Measurements from ENCODE around the gene BFSP1. TPM values are rescaled to one million over a fixed set of nuclear protein-coding genes. Genes with fewer than 3 reads are reported as not detected.
A peak's percentile ranks its signal among the peaks of the same experiment; 100 is the strongest.

The BFSP1 gene
- polyA plus RNA-seq, 4 donors: 3.3 to 4.5 (median 4.0) TPM

GRCh38 chr20:17524560-17524959 lies 6.6 kb downstream of the BFSP1 start:
- no peak for DNase-seq (ENCODE audit: low read depth in 4 of 4, low spot score in 3 of 4)

- DNase-seq (ENCODE audit: low read depth in 4 of 4, low spot score in 3 of 4): no peak
Measured at GRCh38 chr20:17523326-17523725, 7.9 kb downstream of the BFSP1 start.

GRCh38 chr20:17522528-17522927 lies 8.7 kb downstream of the BFSP1 start:
- no peak for DNase-seq (ENCODE audit: low read depth in 4 of 4, low spot score in 3 of 4)

- DNase-seq (ENCODE audit: low read depth in 4 of 4, low spot score in 3 of 4): no peak
Measured at GRCh38 chr20:17520583-17520982, 10.6 kb downstream of the BFSP1 start.

GRCh38 chr20:17519606-17520285 lies 11.4 kb downstream of the BFSP1 start:
- no peak for DNase-seq (ENCODE audit: low read depth in 4 of 4, low spot score in 3 of 4)

GRCh38 chr20:17518339-17519052 lies 12.7 kb downstream of the BFSP1 start:
- no peak for DNase-seq (ENCODE audit: low read depth in 4 of 4, low spot score in 3 of 4)

GRCh38 chr20:17515053-17515452 lies 16.1 kb downstream of the BFSP1 start:
- no peak for DNase-seq (ENCODE audit: low read depth in 4 of 4, low spot score in 3 of 4)

GRCh38 chr20:17513939-17514338 lies 17.2 kb downstream of the BFSP1 start:
- no peak for DNase-seq (ENCODE audit: low read depth in 4 of 4, low spot score in 3 of 4)

- DNase-seq (ENCODE audit: low read depth in 4 of 4, low spot score in 3 of 4): no peak
Measured at GRCh38 chr20:17511401-17511800, 19.8 kb downstream of the BFSP1 start.

GRCh38 chr20:17510548-17510947 lies 20.6 kb downstream of the BFSP1 start:
- no peak for DNase-seq (ENCODE audit: low read depth in 4 of 4, low spot score in 3 of 4)

GRCh38 chr20:17508756-17509155 lies 22.4 kb downstream of the BFSP1 start:
- no peak for DNase-seq (ENCODE audit: low read depth in 4 of 4, low spot score in 3 of 4)

GRCh38 chr20:17507531-17507930 lies 23.6 kb downstream of the BFSP1 start:
- no peak for DNase-seq (ENCODE audit: low read depth in 4 of 4, low spot score in 3 of 4)

- no peak for DNase-seq (ENCODE audit: low read depth in 4 of 4, low spot score in 3 of 4)
Measured at GRCh38 chr20:17507032-17507431, 24.1 kb downstream of the BFSP1 start.

- no peak for DNase-seq (ENCODE audit: low read depth in 4 of 4, low spot score in 3 of 4)
Measured at GRCh38 chr20:17505636-17506517, 25.3 kb downstream of the BFSP1 start.

GRCh38 chr20:17504898-17505635 lies 26.1 kb downstream of the BFSP1 start:
- peak; percentile 35 to 51 (median 36) for DNase-seq (ENCODE audit: low read depth in 4 of 4, low spot score in 3 of 4)

- DNase-seq (ENCODE audit: low read depth in 4 of 4, low spot score in 3 of 4): no peak
Measured at GRCh38 chr20:17504066-17504897, 26.9 kb downstream of the BFSP1 start.

- no peak for DNase-seq (ENCODE audit: low read depth in 4 of 4, low spot score in 3 of 4)
Measured at GRCh38 chr20:17503301-17504065, 27.7 kb downstream of the BFSP1 start.

GRCh38 chr20:17502105-17502504 lies 29.1 kb downstream of the BFSP1 start:
- no peak for DNase-seq (ENCODE audit: low read depth in 4 of 4, low spot score in 3 of 4)

- DNase-seq (ENCODE audit: low read depth in 4 of 4, low spot score in 3 of 4): no peak
Measured at GRCh38 chr20:17501701-17502100, 29.5 kb downstream of the BFSP1 start.

Measured in right renal pelvis (tissue), 4 donors.